ENCODE results near the gene CACNG6.
"Not testable (repeated sequence)": the region's sequence is repeated elsewhere in the genome, so short reads cannot be mapped to it uniquely, and the experiment has no call there.

Gene CACNG6, protein sequence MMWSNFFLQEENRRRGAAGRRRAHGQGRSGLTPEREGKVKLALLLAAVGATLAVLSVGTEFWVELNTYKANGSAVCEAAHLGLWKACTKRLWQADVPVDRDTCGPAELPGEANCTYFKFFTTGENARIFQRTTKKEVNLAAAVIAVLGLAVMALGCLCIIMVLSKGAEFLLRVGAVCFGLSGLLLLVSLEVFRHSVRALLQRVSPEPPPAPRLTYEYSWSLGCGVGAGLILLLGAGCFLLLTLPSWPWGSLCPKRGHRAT

DNA sequence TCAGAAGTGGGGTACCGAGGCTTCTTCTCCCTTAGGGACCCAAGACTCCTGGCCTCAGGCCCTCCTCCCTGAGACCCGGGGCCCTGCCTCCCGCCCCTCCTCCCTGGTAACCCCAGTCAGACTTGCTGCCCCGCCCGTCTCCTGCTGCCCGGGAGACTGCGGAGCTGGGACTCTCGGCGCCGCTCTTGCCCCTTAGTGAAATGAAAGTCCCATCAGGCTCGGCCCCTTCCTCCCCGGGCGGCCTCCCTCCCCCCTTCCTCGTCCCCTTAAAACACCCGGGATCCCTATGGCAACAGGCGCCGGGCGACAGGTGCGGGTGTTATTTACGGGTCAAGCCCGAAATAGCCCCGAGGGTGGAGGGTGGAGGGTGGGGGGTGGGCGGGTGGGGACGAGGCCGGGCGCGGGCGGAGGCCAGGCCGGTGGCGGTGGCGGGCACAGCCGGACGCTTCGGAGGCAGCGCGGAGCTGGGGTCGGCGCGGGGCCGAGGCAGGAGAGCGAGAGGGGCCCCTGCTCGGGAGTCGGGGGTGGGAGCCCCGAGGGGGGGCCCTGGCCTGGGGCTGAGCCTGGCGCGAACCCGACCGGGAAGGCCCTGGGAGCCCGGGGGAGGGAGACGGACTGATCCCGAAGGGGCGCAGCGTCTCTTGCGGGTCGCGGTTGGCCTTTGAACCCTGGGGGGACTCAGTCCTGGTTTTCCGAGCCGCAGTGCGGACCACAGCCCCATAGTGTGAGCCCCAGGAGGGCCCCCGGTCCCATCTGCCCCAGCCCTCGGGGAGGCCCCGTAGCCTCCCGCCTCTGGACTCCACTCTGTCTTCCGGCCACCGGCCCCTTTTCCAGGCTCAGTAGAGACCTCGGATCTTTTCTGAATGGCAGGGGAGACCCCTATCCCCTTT, at the start of gene CACNG6:
TSS of gene CACNG6 (plus strand) at position 414 of the 890 bp plus-strand sequence. CDS start 1,241 bp downstream, outside the sequence.
- peak within 1 kb of the TSS; percentile 30 for H3K4me3 ChIP-seq (ENCODE audit: low read depth, low read length)

DNA sequence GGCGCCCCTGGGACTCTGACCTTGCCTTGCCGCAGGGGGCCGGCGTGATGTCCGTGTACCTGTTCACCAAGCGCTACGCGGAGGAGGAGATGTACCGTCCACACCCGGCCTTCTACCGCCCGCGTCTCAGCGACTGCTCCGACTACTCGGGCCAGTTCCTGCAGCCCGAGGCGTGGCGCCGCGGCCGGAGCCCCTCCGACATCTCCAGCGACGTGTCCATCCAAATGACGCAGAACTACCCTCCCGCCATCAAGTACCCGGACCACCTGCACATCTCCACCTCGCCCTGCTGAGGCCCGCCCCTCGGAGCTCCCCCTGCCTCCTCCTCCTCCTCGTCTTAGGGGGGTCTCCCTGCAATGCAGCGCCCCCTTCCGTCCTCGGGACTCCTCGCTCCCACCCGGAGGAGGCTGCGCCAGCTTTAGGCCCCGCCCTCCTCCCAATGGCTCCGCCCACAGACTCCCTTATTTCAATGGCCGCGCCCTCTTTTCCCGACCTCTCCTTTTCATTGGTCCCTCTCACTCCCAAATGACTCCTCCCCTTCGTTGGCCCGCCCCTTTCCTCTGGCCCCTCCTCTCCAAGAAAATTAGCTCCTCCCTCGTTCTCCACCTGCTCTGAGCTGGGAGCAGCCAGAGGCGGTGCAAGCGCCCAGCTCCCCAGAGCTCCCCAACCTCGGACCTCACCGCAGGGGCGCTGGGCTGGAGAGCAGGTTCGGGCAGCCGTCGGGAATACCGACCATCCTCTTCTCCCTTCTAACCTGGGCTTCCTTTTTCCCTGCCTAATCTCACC, 49.2 kb upstream of the CACNG6 start:
- peak overlapping the region; percentile 80 for H3K4me3 ChIP-seq (ENCODE audit: low read depth, low read length)

DNA sequence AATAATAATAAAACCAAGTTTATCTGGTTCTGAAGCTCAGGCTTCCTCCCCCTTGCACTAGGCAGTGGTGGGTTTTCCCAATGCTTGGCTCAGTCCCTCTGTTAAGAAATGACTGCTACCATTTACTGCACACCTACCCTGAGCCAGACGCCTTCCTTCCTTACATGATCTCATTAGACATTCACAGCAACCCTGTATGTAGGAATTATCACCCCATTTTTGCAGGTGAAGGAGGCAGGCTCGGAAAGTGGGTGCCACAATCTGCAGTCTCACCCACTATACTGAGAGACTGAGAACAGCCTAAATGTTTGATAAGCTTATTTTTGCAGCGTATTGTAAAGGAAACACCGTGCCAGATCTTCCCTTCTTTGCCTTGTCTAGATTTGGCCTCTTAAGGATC, 47.0 kb upstream of the CACNG6 start:
- H3K4me3 ChIP-seq (ENCODE audit: low read depth, low read length), result no peak overlapping the region

DNA sequence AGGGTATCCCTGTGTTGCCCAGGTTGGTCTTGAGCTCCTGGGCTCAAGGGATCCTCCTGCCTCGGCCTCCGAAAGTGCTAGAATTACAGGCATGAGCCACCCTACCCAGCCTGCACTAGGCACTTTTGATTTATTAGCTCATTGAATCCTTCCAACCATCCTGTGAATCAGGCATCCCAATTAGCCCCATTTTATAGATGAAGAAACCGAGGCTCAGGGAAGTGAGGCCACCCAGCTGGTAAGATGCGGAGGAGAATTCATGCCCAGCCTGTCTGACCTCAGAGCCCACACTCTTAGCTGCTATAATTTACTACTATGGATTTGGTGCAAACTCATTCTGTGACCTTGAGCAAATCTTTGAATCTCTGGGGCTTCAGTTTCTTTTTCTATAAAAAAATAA, 46.5 kb upstream of the CACNG6 start:
- H3K4me3 ChIP-seq (ENCODE audit: low read depth, low read length), result no peak overlapping the region

DNA sequence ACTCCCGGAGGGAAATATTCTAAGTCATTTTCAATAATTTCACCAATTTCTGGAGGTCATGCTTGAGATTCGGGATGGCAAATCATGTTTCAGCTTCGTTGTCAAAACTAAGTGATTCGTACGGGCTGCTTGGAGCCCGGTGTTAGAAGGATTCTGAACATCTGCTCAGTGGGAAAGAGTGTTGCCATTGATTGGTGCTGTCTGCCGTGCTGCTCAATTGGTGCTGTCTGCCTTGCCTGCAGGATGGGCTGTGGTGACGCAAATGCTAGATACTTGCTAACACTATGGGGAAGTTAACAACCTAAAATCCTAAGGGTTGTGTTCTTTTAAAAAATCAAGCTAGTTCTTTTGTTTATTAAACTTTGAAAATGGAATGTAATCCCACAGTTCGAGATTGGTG, 46.0 kb upstream of the CACNG6 start:
- H3K4me3 ChIP-seq (ENCODE audit: low read depth, low read length), result no peak overlapping the region

DNA sequence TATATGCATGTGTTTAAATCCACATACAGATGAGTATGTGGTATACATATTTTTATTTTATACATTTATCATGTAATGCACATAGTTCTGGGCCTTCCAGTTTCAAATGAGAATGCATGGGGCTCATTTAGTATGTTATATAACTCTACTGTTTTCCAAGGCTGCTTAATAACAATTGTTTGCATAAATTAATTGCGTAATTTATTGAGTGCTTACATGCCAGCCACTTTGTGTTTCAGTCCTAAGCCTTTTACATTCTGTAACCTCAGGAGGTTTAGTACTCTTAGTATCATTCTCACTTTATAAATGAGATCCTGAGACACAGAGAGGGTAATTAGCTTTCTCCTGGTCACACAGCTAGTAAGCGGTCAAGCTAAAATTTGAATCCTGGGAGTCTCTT, 45.4 kb upstream of the CACNG6 start:
- no peak overlapping the region for H3K4me3 ChIP-seq (ENCODE audit: low read depth, low read length)

DNA sequence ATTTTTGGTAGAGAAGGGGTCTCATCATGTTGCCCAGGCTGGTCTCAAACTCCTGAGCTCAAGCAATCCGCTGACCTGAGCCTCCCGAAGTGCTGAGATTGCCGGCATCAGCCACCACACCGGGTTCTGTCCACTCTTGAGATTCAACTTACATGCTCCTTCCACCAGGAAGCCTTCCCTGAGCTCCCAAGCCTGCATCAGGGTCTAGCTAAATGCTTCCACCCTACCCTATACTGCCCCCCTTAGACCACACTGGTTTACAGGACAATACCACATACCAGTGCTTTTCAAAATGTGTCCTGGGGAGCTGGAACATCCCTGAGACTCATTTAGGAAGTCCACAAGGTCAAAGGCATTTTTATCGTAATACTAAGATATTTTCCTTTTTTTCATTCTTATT, 43.8 kb upstream of the CACNG6 start:
- H3K4me3 ChIP-seq (ENCODE audit: low read depth, low read length), result no peak overlapping the region

DNA sequence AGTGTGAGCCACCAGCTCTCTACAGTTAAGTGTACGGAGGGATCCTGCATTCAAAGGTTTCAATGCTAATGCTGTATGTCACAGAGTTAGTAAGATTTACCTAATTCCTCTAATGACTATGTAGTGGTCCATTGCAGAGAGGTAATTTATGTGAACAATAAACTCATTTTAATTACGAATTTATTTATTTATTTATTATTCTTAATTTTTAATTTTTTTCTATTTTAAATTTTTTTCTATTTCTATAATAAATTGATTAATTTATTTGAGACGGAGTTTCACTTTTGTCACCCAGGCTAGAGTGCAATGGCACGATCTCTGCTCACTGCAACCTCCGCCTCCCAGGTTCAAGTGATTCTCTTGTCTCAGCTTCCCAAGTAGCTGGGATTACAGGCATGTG, 42.8 kb upstream of the CACNG6 start:
- not testable (repeated sequence) for H3K4me3 ChIP-seq (ENCODE audit: low read depth, low read length)

DNA sequence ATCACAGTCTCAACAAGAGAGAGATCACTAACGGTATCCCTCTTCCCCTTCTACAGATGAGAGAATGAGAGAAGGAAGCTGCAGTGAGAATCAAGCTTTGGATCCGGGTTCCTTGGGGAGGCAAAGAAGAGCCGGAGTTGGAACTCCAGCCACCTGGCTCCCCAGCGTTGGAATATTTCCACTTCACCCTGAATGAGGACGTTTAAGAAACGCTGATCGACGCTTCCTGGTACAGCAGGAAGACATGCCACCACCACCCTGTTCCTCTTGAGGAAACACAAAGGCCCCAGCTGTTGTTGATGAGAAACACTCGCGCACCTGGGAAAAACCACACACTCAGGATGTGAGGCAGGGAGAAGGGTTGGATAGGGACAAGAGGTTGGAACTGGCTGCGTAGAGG, 40.0 kb upstream of the CACNG6 start:
- H3K4me3 ChIP-seq (ENCODE audit: low read depth, low read length), result no peak overlapping the region

DNA sequence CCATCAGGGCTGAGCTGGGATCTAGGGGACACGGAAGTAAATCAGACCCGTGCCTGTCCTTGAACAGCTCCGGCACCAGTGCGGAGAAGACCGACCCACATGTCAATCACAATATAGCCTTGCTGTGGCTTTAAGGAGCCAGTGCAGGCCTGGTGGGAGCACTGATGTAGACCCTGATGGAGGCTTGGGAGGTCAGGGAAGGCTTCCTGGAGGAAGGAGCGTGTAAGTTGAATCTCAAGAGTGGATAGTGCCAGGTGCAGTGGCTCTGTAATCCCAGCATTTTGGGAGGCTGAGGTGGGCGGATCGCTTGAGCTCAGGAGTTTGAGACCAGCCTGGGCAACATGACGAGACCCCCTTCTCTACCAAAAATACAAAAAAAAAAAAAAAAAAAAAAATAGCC, 39.5 kb upstream of the CACNG6 start:
- no peak overlapping the region for H3K4me3 ChIP-seq (ENCODE audit: low read depth, low read length)

DNA sequence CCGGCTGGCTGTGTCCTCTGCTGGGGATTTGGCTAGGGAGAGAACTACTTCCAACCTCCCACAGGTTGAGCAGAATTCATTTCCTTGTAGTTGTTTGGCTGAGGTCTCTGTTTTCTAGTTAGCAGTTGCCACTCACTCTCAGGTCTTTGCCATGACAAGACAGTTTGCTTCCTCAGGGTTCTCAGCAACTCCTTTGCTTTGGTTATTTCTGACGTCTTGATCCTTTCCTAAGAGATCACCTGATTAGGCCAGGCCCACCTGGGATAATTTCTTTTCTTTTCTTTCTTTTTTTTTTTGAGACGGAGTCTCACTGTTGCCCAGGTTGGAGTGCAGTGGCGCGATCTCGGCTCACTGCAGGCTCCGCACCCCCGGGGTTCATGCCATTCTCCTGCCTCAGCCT, 38.1 kb upstream of the CACNG6 start:
- H3K4me3 ChIP-seq (ENCODE audit: low read depth, low read length), result no peak overlapping the region

DNA sequence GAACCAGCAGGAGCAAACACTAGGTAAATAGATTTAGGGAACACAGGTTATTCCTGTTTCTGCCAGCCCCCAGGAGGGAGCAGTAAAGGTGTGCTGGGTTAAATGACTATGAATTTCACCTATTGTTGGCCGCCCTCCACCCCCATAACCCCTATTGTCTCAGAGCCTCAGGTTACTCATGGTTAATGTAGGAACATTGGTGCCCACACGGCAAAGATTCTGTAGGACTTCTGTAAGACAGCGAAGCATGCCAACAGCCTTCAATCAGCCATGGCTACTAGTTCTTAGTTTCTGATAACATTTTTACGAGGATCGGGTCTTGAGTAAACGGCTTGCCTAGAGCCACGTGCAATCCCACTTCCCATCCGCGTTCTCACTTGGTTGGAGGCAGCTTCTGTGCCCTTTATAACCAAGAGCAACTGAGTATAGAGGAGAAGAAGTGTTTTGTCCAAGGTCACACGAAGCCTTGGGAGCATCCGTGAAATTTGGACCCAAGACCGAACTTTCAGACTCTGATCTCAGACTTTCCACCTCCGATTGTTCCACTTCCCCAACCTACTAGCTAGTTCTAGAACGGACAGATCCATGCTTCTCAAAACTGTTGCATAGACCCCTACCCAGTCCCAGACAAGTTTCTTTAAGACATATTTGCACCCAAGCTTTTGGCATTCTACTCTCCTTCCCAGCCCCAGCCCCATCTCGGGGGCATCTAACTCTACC, 33.8 kb upstream of the CACNG6 start:
- H3K4me3 ChIP-seq (ENCODE audit: low read depth, low read length), result peak overlapping the region; percentile 20

DNA sequence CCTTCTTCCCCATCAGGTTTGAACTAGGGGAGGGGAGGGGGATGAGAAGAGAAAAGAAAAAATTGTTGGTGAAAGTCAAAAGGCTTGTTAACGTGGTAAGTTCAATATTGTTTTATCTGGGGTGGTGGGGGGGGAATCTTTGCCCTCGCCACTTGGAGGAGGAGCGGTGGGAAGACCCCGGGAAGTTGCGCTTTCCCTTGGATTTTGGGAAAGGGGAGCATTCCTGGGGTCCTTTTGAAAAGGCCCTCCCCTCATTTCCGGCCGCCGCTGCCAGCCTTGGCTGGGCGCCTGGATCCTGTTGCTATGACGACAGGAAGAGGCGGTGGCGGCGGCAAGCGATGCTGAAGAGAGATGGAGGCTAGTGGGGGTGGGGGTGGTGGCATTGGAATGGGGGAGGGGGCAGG, 33.3 kb upstream of the CACNG6 start:
- H3K4me3 ChIP-seq (ENCODE audit: low read depth, low read length), result peak overlapping the region; percentile 8

DNA sequence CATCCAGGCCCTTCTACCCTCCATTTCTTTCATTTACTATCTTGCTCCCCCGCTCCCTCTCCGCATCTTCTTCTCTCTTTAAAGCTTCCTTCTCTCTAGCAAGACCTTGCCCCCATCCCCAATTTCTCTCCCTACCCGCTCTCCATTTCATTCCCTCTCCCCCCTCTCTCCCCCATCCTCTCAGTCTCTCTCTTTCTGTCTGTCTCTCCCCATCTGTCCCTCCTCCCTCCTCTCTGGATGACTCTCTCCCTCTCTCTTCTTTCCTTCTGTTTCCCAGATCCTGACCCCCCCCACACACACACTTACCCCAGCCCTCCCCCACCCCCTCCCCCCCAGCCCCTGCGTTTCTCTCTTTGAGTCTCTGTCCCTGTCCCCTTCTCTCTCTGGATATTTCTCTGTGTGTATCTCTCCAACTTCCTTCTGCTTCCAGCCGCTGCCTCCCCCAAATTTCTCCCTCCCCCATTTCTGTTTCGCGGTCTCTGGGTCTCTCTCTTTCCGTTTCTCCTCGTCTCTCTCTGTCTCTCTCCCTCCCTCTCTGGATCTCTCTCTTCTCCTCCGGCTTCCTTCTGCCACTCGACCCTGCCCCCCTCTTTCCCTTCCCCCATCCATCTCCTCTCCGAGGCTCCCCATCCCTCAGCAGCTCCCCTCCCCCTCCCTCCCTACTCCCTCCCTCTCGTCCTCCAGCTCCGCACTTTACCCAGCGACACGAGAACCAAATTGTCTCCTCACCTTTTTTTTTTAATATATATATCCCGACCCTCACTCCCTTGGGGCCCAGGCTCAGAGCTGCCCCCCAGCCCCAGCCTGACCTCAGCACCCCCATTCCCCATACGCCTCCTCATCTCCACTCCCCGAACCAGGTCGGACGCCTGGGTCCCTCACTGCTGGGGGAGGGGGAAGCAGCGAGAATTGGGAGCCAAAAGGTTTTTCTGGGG, 32.3 kb upstream of the CACNG6 start:
- peak overlapping the region; percentile 43 for H3K4me3 ChIP-seq (ENCODE audit: low read depth, low read length)

DNA sequence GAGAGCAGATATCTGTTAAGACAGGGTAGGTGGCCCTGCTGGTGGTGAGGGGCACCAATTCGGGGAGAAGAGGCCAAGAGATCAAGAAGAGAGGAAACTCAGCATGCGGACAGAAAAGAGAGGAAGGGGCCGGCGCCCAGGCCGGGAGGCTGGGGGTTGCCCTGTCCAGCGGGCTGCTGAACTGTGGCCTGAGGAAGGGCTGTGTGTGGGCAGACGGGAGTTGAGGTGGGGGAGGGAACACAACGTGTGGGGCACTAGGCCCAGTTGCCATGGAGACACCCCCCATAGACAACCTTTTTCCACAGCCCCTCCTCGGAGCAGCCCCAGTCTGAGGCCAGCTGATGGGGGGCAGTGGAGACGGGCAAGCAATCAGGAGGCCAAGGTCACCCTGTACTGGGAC, 31.2 kb upstream of the CACNG6 start:
- H3K4me3 ChIP-seq (ENCODE audit: low read depth, low read length), result peak overlapping the region; percentile 43

DNA sequence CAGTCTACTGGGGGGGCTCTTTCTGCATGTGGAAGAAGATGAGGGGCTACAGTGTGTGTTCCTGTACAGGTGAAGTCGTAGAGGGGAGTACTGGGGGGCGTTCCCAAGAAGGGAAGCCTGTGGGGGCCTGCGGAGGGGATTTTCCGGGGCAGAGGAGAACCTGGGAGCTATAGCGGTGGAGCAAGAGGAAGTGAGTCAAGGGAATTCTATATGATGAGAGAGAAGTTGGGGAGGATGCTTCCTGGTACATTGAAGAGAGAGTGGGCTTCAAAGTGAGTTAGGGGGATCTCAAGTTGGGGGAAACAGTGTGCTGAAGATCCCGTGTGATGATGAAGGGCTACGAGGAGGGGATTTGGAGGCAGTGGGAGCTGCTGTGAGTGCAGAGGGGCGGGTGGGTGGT, 30.6 kb upstream of the CACNG6 start:
- H3K4me3 ChIP-seq (ENCODE audit: low read depth, low read length), result peak overlapping the region; percentile 43

DNA sequence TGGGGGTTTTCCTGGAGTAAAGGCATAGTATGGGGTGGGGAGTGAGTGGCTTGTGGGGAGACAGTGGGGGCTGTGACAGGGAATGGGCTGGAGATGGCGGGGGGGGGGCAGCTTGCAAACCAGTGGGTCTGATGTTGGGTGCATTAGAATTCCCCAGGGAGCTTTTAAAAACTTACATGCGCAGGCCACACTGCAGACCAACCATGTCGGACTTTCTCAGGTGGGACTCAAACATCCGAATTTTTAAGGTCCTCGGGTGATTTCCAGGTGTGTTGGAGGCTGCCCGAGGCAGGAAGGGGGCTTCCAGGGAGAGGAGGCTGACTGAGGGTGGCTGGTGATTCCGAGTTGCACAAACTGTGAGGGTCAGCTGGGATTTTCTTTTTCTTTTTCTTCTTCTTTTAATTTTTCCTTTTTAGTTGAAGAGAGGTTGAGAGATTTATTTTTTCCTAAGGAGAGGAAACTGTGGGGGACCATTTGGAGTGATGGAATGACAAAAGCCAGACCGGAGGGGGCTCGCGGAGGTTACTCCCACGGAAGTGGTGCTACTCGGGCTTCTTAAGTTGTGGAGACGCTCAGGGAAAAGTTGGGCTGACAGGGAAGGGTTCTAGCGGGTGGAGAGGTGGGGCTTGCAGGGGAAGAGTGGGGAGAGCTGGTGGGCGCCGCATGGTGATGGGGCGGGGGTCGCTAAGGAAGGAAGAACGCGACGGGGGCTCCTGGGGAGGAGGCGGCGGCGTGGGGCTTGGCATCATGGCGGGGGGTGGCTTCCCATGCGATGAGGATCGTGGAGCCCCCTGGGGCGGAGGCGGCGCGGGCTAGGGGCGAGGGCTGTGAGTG, 29.7 kb upstream of the CACNG6 start:
- H3K4me3 ChIP-seq (ENCODE audit: low read depth, low read length), result peak overlapping the region; percentile 43

DNA sequence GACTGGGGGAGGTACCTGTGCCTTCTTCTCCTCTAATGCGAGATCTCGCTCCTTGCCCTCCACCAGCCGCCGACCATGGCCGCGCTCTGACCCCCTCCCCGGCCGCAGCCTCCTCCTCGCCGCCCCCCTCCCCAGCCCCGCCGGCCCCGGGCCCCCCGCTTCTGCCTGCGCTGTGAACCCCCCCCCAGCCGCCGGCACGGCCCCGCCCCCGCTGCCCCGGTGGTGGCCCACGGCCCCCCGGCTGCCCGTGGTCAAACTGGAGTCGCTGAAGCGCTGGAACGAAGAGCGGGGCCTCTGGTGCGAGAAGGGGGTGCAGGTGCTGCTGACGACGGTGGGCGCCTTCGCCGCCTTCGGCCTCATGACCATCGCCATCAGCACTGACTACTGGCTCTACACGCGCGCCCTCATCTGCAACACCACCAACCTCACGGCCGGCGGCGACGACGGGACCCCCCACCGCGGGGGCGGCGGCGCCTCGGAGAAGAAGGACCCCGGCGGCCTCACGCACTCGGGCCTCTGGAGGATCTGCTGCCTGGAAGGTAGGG, 28.5 kb upstream of the CACNG6 start, which contains the start of gene CACNG8:
TSS of gene CACNG8 (plus strand) at position 51 of the 545 bp plus-strand sequence.
- peak within 1 kb of the TSS; percentile 41 for H3K4me3 ChIP-seq (ENCODE audit: low read depth, low read length)

DNA sequence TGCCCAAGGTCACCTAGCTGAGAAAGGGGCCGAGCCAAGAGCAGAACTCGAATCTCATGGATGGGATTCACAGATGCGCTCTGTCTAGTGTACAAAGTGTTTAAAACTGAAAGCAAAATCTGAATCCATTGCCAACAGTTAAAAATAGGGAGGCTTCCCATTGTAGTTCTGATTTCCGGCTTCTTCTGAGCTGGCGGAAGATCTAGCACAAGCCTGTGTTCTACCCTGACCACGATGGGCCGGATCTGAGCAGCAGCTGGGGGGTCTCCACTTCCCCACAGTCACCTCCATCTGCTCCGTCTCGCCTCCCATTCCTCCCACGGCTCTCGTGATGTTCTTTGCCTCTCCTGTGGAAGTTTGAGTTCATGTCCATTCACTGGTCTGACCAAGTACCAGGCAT, 26.3 kb upstream of the CACNG6 start:
- no peak overlapping the region for H3K4me3 ChIP-seq (ENCODE audit: low read depth, low read length)

Measured in iPS-11a (cell line).